ENCODE results near the gene FZD10.

GRCh38 chr12:130157998-130158753 lies 4.1 kb upstream of the FZD10 start:
- no peak for TF ChIP-seq CTCF (IDR thresholded peaks at IDR 0.05)
- TF ChIP-seq POLR2A (IDR thresholded peaks at IDR 0.05): no peak

Data from adrenal gland (tissue), 5 donors.